HEK293 (cell line): Measurements from ENCODE around the gene RILP.

Experiments used
- ELK4 ChIP-seq: IDR thresholded peaks from 2 replicates; pipeline ENCODE4 v1.6.1; 2011; ENCODE audit warnings: mild to moderate bottlenecking, low read depth, low read length, borderline replicate concordance
- GLIS1 ChIP-seq: fragments of 450-650 bp; formaldehyde crosslinking; IDR thresholded peaks from 2 replicates; pipeline ENCODE4 v1.5.1; 2016; ENCODE audit warnings: missing biosample characterization, missing genetic modification characterization
- INSM2 ChIP-seq: fragments of 450-650 bp; formaldehyde crosslinking; IDR thresholded peaks from 2 replicates; pipeline ENCODE4 v1.5.1; 2016; ENCODE audit warnings: missing biosample characterization, missing genetic modification characterization
- KLF8 ChIP-seq: fragments of 450-650 bp; formaldehyde crosslinking; IDR thresholded peaks from 2 replicates; pipeline ENCODE4 v1.5.1; 2016; ENCODE audit warnings: missing biosample characterization, missing genetic modification characterization
- KLF9 ChIP-seq: fragments of 450-650 bp; formaldehyde crosslinking; IDR thresholded peaks from 2 replicates; pipeline ENCODE4 v1.5.1; 2016; ENCODE audit warnings: missing biosample characterization, missing genetic modification characterization, low read depth
- PRDM10 ChIP-seq: fragments of 450-650 bp; formaldehyde crosslinking; IDR thresholded peaks from 2 replicates; pipeline ENCODE4 v1.5.1; 2016; ENCODE audit warnings: missing biosample characterization, missing genetic modification characterization
- SP3 ChIP-seq: fragments of 450-650 bp; formaldehyde crosslinking; IDR thresholded peaks from 2 replicates; pipeline ENCODE4 v1.5.1; 2016; ENCODE audit warnings: missing biosample characterization, missing genetic modification characterization
- YY1 ChIP-seq: fragments of 450-650 bp; formaldehyde crosslinking; IDR thresholded peaks from 2 replicates; pipeline ENCODE4 v1.5.1; 2018; ENCODE audit warnings: missing biosample characterization, missing genetic modification characterization
- YY2 ChIP-seq: fragments of 450-650 bp; formaldehyde crosslinking; IDR thresholded peaks from 2 replicates; pipeline ENCODE4 v1.5.1; 2016; ENCODE audit warnings: missing biosample characterization, missing genetic modification characterization
- ZBTB17 ChIP-seq: fragments of 450-650 bp; formaldehyde crosslinking; IDR thresholded peaks from 2 replicates; pipeline ENCODE4 v1.5.1; 2016; ENCODE audit warnings: missing biosample characterization, missing genetic modification characterization
- ZBTB26 ChIP-seq: fragments of 450-650 bp; formaldehyde crosslinking; optimal IDR thresholded peaks from 2 replicates; pipeline ENCODE3; 2016; ENCODE audit warnings: missing biosample characterization, mild to moderate bottlenecking, missing genetic modification characterization
- ZFP37 ChIP-seq: fragments of 450-650 bp; formaldehyde crosslinking; IDR thresholded peaks from 2 replicates; pipeline ENCODE4 v1.5.1; 2016; ENCODE audit warnings: missing biosample characterization, missing genetic modification characterization
- ZIC2 ChIP-seq: fragments of 450-650 bp; formaldehyde crosslinking; IDR thresholded peaks from 2 replicates; pipeline ENCODE4 v1.5.1; 2016; ENCODE audit warnings: missing biosample characterization, missing genetic modification characterization
- ZNF239 ChIP-seq: fragments of 450-650 bp; formaldehyde crosslinking; IDR thresholded peaks from 2 replicates; pipeline ENCODE4 v1.5.1; 2016; ENCODE audit warnings: missing biosample characterization, missing genetic modification characterization
- ZNF24 ChIP-seq: fragments of 450-650 bp; formaldehyde crosslinking; IDR thresholded peaks from 2 replicates; pipeline ENCODE4 v1.5.1; 2016; ENCODE audit warnings: missing biosample characterization, missing genetic modification characterization
- ZNF311 ChIP-seq: fragments of 450-650 bp; formaldehyde crosslinking; IDR thresholded peaks from 2 replicates; pipeline ENCODE4 v1.5.1; 2017; ENCODE audit warnings: missing biosample characterization, missing genetic modification characterization, borderline replicate concordance
- ZNF398 ChIP-seq: fragments of 450-650 bp; formaldehyde crosslinking; IDR thresholded peaks from 2 replicates; pipeline ENCODE4 v1.5.1; 2017; ENCODE audit warnings: missing biosample characterization, missing genetic modification characterization
- ZNF48 ChIP-seq: fragments of 450-650 bp; formaldehyde crosslinking; IDR thresholded peaks from 2 replicates; pipeline ENCODE4 v1.5.1; 2016; ENCODE audit warnings: missing biosample characterization, missing genetic modification characterization
- ZNF600 ChIP-seq: fragments of 450-650 bp; formaldehyde crosslinking; IDR thresholded peaks from 2 replicates; pipeline ENCODE4 v1.5.1; 2016; ENCODE audit warnings: missing biosample characterization, missing genetic modification characterization
- ZNF623 ChIP-seq: fragments of 450-650 bp; formaldehyde crosslinking; IDR thresholded peaks from 2 replicates; pipeline ENCODE4 v1.5.1; 2016; ENCODE audit warnings: missing biosample characterization, missing genetic modification characterization
- ZNF692 ChIP-seq: fragments of 450-650 bp; formaldehyde crosslinking; IDR thresholded peaks from 2 replicates; pipeline ENCODE4 v1.5.1; 2016; ENCODE audit warnings: missing biosample characterization, missing genetic modification characterization
- ZNF704 ChIP-seq: fragments of 450-650 bp; formaldehyde crosslinking; IDR thresholded peaks from 2 replicates; pipeline ENCODE4 v1.5.1; 2016; ENCODE audit warnings: missing biosample characterization, missing genetic modification characterization
- ZNF837 ChIP-seq: fragments of 450-650 bp; formaldehyde crosslinking; IDR thresholded peaks from 2 replicates; pipeline ENCODE4 v1.5.1; 2016; ENCODE audit warnings: missing biosample characterization, missing genetic modification characterization
- ZSCAN18 ChIP-seq: fragments of 450-650 bp; formaldehyde crosslinking; IDR thresholded peaks from 2 replicates; pipeline ENCODE4 v1.5.1; 2016; ENCODE audit warnings: missing biosample characterization, missing genetic modification characterization

The RILP gene

GRCh38 chr17:1627982-1628855 is 21.4 kb downstream of the RILP start, which contains the start of gene SLC43A2 (continued):
- TF ChIP-seq PRDM10 (peak; percentile 75), GLIS1 (peak; percentile 28), ZNF692 (tag by site-specific recombination) (peak; percentile 86), KLF9 (tag by site-specific recombination) (peak; percentile 63; the same call in 1 of the 2 replicates), ZNF239 (tag by site-specific recombination) (0 out of 2 replicates have a peak, but pooled peaks have one; percentile 22), ZNF623 (tag by site-specific recombination) (0 out of 2 replicates have a peak, but pooled peaks have one; percentile 31), ZNF48 (tag by site-specific recombination) (no peak), ZBTB26 (tag by site-specific recombination) (peak; percentile 89), INSM2 (tag by site-specific recombination) (peak; percentile 36; the same call in 1 of the 2 replicates), ZNF837 (peak; percentile 82; the same call in 1 of the 2 replicates), ZSCAN18 (0 out of 2 replicates have a peak, but pooled peaks have one; percentile 22), ZNF600 (tag by site-specific recombination) (peak; percentile 84; the same call in 1 of the 2 replicates), ZNF398 (tag by site-specific recombination) (peak; percentile 75), KLF8 (tag by site-specific recombination) (peak; percentile 90), YY2 (tag by site-specific recombination) (peak; percentile 33; the same call in 1 of the 2 replicates), ZNF24 (tag by site-specific recombination) (0 out of 2 replicates have a peak, but pooled peaks have one; percentile 41), ZBTB17 (tag by site-specific recombination) (peak; percentile 73), ZNF704 (peak; percentile 86), YY1 (tag by site-specific recombination) (no peak; the same call in 1 of the 2 replicates), ELK4 (no peak), SP3 (peak; percentile 55), ZIC2 (tag by site-specific recombination) (peak; percentile 29), ZNF311 (tag by site-specific recombination) (no peak), ZFP37 (tag by site-specific recombination) (peak; percentile 83; the same call in 1 of the 2 replicates)
